GM21529 (cell line): ENCODE data around the gene CSGALNACT2.
"Not testable (repeated sequence)": the region's sequence is repeated elsewhere in the genome, so short reads cannot be mapped to it uniquely, and the experiment has no call there.

Experiments
- ATAC-seq: cut with Tn5 transposase; IDR thresholded peaks from one replicate; pipeline ENCODE4 v1.9.1; 2021; ENCODE audit not compliant: unreplicated experiment

The CSGALNACT2 gene, protein sequence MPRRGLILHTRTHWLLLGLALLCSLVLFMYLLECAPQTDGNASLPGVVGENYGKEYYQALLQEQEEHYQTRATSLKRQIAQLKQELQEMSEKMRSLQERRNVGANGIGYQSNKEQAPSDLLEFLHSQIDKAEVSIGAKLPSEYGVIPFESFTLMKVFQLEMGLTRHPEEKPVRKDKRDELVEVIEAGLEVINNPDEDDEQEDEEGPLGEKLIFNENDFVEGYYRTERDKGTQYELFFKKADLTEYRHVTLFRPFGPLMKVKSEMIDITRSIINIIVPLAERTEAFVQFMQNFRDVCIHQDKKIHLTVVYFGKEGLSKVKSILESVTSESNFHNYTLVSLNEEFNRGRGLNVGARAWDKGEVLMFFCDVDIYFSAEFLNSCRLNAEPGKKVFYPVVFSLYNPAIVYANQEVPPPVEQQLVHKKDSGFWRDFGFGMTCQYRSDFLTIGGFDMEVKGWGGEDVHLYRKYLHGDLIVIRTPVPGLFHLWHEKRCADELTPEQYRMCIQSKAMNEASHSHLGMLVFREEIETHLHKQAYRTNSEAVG

DNA sequence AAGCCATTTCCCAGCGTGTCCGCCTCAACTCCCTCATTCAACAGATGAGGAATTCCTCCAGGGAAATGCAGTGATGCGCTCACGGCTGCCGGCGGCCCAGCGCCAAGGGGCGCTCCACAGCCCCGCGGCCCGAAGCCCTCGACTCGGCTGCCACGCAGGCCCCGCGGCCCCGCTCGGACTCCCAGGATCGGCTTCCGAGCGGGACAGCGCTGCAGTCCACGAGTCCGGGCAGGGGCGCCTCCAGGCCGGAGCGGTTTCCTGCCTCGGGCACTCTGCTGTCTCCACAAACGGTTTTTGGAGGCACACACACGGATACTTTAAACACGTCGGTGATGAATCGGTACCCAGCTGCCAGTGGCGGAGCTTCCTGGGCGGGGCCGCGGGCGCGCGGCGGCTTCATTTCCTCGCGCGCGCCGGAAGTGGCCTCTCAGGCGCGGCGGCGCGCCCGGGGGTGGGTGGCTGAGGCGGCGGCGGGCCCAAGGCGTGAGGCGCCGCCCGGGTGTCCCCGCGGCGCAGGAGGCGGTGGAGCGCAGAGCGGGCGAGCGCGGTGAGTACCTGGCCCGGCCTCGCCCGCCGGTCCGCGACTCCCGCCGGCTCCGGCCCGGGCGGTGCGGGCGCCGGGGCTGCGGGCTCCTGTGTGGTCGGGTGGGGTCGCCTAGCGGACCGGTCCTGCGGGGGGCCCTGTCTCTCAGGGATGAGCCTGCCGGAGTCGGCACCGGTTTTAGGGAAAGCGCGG is at the start of gene CSGALNACT2:
CSGALNACT2 (plus strand) TSS at position 425 of the 736 bp plus-strand sequence. CDS start 16,705 bp downstream, outside the sequence.
- ATAC-seq = peak; percentile 63

DNA sequence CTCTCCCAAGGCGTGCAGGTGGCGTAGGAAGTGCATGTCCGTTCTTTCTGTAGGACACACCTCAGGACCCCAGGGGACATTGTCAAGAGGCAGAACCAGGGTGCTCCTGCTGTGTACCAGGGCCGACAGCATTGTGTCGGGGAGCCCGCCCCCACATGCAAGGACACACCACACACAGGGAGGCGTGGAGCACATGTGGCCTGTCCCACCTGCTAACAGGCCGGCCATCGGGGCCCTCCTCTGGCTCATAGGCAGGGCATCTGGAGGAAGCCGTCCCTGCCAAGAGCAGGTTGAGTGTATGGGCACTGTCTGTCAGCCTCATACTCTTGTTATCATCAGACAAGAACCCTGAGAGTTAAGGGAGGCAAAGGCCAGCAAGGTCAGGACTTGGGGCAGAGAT is 48.7 kb upstream of the CSGALNACT2 start:
- ATAC-seq = no peak

DNA sequence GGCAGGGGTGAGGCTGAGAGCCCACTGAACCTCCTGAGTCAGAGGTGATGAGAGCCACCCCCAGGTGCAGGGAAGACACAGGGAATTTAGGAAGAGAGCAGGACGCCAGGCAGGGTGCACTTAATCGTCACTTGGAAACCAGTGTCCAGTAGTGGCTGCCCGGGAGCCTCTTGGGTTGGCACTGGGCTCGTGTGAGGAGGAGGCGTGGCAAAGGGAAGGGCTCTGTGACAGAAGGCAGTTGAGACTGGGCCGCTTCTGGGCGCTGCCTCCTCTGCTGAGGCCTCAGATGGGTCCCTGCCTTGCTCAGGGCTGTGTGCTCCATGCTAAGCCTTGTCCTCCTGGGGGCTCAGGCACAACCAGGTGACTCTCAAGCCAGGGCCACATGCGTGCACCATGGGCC is 48.1 kb upstream of the CSGALNACT2 start:
- ATAC-seq = no peak

DNA sequence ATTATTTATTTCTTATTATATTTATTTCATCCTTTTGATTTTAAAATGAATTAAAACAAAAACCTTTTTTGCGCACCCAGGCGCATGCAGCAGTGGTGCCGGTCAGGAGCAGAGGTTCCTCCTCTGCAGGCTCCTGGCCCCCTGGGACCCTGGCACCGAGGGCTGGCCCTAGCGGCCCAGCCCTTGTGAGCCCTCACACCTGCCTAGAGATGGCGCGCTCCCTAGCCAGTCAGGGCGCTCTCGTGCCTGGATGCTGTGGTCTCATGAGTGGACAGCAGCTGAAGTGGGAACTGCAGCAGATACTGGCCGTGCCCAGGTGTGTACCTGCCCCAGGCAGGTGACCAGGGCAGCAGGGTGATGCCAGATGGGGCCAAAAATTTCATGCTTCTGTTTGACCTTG is 47.6 kb upstream of the CSGALNACT2 start:
- ATAC-seq = no peak

DNA sequence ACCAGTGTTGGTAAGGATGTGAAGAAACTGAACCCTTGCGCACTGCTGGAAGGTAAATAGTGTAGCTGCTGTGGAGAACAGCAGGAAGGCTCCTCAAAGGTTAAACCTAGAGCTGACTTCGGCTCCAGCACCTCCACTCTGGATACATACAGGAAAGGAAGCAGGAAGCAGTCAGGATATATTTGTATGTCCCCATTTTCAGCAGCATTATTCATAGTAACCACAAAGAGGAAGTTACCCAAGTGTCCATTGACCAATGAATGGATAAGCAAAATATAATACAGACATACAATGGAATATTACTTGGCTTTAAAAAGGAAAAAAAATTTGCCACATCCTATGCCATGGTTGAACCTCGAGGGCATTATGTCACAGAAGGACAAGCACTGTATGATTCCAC is 46.4 kb upstream of the CSGALNACT2 start:
- no peak for ATAC-seq

DNA sequence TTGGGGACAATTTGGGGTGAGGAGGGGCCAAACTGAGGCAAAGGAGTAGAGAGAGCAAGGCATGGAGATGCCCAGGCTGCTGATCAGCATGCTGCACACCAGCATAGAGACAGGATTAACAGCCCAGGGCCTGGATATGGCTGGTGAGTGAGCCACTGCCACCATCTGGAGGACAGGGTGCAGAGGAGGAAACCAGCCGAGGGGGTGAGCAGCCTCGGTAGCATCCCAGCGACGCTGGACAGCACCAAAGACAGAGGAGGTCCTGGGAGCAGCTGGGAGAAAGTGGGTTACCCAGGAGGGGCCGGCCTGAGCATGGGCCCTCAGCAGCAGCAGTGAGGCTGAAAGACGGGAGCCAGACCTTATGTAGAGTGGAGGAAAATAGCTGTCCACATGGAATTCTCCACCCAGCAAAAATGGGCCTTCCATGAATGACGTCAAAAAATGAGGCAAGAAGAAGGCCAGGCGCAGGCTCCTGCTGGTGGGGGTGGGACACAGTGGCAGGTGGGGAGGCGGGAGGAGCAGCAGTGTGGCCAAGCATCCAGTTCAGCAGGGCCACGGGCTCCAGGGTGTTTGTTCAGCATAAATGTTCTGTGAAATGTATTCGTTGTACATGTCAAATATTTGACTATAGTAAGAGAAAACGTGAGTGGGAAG is 44.7 kb upstream of the CSGALNACT2 start:
- ATAC-seq = no peak

DNA sequence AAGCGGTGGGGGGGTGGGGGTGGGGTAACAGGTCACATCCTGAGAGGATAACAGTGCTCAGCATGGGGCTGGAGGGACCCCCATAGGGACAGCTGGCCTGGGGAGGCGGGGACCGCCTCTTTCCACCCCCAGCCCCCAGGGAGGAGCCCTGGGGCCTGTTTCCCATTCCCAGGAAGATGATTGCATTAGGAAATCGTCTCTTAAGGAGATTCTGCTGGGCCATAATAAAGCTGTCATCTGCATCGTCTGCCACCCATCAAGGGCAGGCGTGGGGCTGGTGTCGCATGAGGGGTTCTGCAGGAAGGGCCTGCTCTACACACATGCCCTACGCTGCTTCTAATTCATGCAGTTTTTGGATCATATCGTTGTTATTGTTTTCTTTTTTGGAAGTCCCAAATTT is 44.2 kb upstream of the CSGALNACT2 start:
- no peak for ATAC-seq

DNA sequence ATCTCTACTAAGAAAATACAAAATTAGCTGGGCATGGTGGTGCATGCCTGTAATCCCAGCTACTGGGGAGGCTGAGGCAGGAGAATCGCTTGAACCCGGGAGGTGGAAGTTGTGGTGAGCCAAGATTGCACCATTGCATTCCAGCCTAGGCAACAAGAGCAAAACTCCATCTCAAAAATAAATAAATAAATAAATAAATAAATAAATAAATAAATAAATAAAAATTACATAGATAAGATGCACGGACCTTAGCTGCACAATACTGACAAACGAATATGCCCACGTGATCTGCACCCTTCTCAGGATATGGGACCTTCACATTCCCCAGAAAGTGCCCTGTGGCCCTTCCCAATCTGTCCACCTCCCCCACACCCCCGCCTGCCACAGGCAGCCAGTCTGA is 38.9 kb upstream of the CSGALNACT2 start:
- not testable (repeated sequence) for ATAC-seq

DNA sequence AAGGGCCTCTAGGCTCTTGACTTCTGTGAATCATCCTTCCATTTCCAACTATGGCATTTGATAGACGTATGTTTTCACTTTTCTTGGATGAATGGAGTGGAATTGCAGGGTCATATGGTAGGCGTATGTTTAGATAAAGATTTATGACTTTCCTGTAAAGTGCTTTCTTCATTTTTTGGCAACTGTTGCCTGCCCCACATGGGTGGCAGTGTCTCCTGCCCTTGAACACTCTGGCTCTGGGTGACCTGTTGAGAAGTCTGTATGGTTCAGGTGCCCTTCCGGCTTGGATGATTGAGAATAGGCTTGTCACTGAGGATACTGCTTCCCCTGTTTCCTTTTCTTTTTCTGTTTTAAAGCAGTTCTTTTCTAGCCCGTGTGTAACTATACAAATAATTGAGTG is 38.3 kb upstream of the CSGALNACT2 start:
- ATAC-seq = no peak

DNA sequence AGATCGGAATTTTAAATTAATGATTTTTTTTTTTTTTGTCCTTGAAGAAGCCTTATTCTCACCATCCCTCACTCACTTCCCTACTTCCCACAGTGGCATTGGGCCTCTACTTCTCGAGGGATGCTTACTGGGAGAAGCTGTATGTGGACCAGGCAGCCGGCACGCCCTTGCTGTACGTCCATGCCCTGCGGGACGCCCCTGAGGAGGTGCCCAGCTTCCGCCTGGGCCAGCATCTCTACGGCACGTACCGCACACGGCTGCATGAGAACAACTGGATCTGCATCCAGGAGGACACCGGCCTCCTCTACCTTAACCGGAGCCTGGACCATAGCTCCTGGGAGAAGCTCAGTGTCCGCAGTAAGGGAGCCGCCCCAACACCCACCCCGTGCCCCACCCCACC is 37.9 kb upstream of the CSGALNACT2 start:
- ATAC-seq = no peak

DNA sequence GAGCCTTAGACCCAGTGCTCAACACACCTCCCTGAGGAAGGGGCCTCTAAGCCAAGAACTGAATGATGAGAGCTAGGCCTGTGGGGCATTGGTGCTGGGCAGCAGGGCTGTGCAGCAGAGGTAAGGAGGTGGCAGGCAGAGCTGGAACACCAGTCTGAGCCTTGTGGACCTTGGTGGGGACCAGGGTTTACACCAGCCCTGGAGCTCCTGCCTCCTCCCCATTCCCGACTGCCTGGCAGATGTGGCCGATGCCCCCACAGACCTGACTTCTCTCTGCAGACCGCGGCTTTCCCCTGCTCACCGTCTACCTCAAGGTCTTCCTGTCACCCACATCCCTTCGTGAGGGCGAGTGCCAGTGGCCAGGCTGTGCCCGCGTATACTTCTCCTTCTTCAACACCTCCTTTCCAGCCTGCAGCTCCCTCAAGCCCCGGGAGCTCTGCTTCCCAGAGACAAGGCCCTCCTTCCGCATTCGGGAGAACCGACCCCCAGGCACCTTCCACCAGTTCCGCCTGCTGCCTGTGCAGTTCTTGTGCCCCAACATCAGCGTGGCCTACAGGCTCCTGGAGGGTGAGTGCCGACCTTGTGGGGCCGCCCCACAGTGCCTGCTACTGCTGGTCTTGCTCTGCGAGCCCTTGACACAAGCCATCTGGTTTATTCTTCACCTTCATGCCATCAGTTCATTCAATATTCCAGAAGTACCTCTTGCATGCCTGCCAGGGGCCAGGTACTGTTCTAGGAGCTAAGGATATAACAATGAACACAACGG is 36.0 kb upstream of the CSGALNACT2 start:
- ATAC-seq = no peak

DNA sequence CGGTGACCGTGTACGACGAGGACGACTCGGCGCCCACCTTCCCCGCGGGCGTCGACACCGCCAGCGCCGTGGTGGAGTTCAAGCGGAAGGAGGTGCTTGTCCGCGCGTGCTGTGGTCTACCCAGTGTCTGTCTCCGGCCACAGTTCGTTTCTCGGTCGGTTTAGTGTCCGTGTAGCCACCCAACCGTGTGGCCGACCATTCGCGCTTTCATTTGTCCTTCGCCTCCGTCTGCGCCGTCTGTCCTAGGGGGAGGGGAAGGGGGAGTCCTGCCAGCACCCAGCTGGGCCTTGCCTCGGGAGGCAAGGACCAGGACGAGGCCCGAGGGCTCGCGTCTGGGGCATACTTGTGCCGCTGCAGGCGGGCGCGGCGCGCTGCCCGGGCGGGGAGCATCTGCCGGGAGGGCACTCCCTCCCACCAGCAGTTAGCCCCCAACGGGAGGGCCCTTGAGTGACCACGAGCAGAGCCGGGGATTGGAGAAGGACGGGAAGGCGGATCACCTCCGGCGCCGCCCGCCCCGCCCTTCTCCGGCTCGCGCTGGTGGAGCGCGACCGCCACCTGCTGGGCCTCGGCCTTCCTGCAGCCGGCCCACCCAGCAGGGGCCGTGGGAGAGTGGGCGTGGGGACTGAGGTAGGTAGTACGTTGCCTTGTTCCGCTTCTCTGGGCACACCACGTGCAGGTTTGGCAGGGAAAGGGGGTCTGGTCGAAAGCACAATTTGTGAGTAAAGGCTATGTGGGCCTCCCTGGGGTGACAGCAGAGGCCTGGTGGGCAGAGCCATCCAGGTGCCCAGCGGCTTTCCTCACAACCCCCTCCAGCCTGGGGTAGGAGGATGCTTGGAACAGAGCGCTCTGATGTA is 32.9 kb upstream of the CSGALNACT2 start:
- ATAC-seq = peak; percentile 81

DNA sequence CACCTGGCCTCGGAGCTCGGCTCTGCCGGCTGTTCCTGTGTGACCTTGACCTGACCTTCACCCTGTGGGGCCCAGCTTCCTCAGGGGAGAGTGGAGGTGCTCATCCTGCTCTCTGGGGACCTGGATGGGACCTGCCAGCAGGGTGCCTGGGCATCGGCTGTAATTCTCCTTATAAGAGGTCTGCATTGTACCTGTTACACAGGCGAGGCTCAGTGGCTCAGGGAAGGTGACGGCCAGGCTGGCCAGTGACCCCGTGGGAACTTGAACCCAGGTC is 32.4 kb upstream of the CSGALNACT2 start:
- no peak for ATAC-seq

DNA sequence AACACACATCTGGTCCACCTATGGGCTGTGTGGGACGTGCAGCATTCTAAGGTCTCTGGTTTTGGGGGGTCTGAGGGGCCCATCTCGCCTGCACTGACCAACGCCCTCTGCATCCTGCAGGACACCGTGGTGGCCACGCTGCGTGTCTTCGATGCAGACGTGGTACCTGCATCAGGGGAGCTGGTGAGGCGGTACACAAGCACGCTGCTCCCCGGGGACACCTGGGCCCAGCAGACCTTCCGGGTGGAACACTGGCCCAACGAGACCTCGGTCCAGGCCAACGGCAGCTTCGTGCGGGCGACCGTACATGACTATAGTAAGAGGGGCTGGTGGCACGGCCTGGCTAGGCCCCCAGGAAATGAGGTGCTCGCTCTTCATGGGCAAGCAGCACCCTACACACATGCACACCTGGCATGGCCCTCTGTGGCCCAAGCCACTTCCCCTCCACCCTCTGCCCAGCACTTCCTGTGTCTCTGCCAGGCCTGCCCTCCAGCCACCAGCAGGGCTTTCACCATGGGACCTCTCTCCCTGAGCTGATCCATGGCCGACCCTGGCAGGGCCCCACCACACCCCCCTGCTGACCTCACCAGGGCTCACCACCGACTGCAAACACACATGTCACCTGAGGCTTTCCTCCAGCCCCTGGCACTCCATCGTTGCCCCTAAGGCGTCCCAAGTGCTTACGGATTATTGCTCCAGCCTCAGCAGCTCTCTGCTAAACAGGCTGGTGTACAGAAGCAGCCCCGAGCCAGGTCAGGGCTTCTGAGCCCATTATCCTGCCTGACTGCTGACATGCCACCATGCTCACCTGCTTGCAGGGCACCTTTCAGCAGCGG is 31.8 kb upstream of the CSGALNACT2 start:
- ATAC-seq = no peak

DNA sequence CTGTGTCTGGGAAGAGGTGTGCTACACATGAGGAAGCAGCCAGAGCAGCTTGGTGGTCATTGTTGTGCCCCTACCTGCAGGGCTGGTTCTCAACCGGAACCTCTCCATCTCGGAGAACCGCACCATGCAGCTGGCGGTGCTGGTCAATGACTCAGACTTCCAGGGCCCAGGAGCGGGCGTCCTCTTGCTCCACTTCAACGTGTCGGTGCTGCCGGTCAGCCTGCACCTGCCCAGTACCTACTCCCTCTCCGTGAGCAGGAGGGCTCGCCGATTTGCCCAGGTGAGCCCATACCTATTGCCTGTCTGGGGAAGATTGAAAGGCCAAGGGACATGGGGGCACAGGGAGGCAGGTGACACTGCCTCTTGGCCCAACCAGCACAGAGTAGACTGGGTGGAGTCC is 29.3 kb upstream of the CSGALNACT2 start:
- ATAC-seq = no peak

DNA sequence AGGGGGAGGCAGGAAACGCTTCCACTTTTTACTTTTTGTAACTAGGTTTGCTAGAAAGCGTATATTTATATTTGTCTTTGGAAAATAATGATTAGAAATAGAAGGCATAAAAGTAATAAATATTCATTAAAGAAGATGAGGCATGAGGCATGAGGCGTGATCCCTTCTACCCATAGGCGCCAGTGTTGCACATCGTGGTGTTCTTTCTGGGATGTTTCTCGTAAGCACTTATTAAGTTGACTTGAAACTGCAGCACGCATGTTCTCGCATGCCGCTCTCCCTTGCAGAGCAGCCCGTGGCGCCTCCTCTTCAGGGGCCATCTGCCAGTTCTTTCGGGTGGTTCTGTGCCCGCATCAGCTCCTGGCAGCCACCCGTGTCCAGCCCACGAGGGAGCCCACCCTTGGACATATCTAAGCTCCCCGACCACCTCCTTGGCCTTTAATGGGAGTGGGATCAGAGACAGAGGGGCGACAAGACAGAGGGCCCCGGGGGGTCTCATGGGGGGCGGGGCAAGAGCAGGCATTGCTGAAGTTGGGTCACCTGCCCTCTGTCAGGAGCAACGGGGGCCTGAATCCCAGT is 28.5 kb upstream of the CSGALNACT2 start:
- ATAC-seq = no peak

DNA sequence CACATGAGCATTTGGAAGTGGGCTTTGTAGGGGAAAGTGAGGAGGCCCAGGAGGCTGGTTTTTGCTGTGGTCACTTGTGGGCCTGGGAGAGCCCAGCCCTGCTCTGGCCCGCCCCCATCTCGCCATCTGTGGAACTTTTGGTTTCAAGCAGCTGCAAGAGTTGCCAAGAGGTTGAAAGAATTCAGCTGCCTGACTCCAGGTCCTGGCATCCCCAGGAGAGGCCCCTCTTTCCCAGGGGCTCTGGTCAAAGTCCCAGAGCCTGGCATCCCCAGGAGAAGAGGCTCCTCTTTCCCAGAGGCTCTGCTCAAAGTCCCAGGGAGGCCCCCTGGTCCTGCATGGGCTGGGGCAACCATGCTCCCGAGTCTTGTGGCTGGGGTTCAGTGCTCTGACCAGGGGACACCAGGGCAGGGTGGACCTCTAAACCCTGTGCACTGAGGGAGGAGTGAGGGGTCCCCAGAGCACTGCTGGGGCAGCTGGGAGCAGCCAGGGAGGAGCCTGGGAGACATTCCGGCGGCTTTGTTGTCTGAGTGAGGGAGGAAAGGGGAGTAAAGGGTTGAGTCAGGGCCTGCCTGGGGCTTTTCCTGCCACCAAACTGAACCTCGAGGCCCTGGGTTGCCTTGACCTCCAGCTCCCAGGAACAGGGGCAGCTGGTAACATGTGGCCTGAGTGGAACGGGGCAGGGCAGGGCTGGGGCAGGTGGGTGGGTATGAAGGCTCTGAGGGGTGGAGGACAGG is 27.7 kb upstream of the CSGALNACT2 start:
- ATAC-seq = peak; percentile 71

DNA sequence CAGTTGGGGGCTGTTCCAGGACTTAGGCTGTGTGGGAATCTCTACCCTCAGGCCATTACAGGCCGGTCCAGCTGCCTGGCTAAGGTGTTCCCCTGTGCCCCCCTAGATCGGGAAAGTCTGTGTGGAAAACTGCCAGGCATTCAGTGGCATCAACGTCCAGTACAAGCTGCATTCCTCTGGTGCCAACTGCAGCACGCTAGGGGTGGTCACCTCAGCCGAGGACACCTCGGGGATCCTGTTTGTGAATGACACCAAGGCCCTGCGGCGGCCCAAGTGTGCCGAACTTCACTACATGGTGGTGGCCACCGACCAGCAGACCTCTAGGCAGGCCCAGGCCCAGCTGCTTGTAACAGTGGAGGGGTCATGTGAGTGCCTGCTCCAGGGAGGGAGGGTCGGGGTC is 27.1 kb upstream of the CSGALNACT2 start:
- no peak for ATAC-seq
